ENCODE data around the gene RASGEF1C.
A peak's percentile ranks its signal among the peaks of the same experiment; 100 is the strongest.

The RASGEF1C gene

DNA sequence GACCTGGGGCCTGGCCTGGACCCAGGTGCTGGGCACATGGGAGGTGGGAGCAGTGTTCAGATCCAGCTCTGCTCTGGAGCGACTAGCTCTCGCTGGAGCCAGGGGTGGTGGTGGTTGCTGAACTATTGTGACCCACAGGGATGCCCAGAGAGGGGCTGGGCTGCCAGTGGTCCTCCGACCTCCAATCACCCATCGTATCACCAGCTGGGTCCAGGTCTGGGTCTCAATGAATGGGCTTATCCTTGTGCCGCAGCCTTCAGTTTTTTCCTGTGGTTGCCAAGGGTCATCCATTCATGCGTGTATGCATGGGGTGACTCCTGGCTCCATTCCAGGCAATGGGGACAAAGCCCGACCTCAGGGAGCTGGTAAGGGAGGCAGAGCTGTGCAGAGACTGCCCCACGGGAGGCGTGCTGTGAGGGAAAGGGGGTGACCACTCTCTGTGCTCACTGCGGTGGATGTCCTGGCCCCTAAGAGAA lies 68.9 kb downstream of the RASGEF1C start:
- Histone ChIP-seq H3K4me1 (ENCODE audit: control insufficient read depth, insufficient read depth, low read length) (no peaks in the 10 kb centered on the region), H3K9me3 (ENCODE audit: control insufficient read depth, insufficient read depth, low read depth, low read length) (no peaks in the 10 kb centered on the region), H3K36me3 (ENCODE audit: control insufficient read depth in 2 of 2, insufficient read depth in 1 of 2, low read length in 2 of 2) (no peaks in the 10 kb centered on the region), H3K4me3 (ENCODE audit: low read depth, low read length) (no peak overlapping the region), H3K27ac (ENCODE audit: extremely low read depth, low read depth, low read length) (no peak overlapping the region)
- POLR2A ChIA-PET = no interaction called here
- TF ChIP-seq ZIC2 (tag by site-specific recombination; IDR thresholded peaks at IDR 0.05) (peak; percentile 24; the same call in 1 of the 2 replicates), ZFP41 (tag by site-specific recombination; IDR thresholded peaks at IDR 0.05; ENCODE audit: borderline replicate concordance) (no peak), ZBTB8A (tag by site-specific recombination; IDR thresholded peaks at IDR 0.05) (no peak), ZNF555 (tag by site-specific recombination; conservative IDR thresholded peaks at IDR 0.05) (no peak)
- CTCF ChIA-PET = no interaction called here

DNA sequence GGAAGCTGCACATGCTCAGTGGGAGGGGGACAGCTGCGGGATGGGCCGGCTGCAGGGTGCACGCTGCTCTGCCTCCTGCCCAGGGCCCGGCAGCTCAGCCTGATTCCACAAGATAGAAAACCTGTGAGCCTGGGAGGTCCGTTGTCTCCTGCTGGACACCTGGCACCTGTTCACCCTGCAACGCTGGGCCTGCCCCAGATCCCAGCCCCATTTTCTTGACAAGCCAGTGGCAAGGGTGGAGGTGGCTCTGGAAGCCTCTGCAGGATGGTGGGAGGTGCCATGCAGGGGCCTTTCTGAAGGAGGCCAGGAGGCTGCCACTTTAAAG lies 69.3 kb downstream of the RASGEF1C start:
- H3K27ac ChIP-seq (ENCODE audit: extremely low read depth, low read depth, low read length) = no peak overlapping the region
- no peaks in the 10 kb centered on the region for H3K4me1 ChIP-seq (ENCODE audit: control insufficient read depth, insufficient read depth, low read length)
- TF ChIP-seq ZFHX2 (tag by site-specific recombination; conservative IDR thresholded peaks at IDR 0.05) = no peak
- TF ChIP-seq ZNF747 (tag by site-specific recombination; IDR thresholded peaks at IDR 0.05) = no peak
- no peak for TF ChIP-seq MZF1 (tag by site-specific recombination; IDR thresholded peaks at IDR 0.05; ENCODE audit: borderline replicate concordance)
- no peak for TF ChIP-seq ZNF239 (tag by site-specific recombination; IDR thresholded peaks at IDR 0.05)
- TF ChIP-seq, protein P1, sequence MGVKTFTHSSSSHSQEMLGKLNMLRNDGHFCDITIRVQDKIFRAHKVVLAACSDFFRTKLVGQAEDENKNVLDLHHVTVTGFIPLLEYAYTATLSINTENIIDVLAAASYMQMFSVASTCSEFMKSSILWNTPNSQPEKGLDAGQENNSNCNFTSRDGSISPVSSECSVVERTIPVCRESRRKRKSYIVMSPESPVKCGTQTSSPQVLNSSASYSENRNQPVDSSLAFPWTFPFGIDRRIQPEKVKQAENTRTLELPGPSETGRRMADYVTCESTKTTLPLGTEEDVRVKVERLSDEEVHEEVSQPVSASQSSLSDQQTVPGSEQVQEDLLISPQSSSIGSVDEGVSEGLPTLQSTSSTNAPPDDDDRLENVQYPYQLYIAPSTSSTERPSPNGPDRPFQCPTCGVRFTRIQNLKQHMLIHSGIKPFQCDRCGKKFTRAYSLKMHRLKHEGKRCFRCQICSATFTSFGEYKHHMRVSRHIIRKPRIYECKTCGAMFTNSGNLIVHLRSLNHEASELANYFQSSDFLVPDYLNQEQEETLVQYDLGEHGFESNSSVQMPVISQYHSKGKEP (tag by site-specific recombination; IDR thresholded peaks at IDR 0.05) = no peak
- no peak for TF ChIP-seq ZNF548 (tag by site-specific recombination; IDR thresholded peaks at IDR 0.05)
- no peak for TF ChIP-seq ZNF16 (tag by site-specific recombination; IDR thresholded peaks at IDR 0.05; ENCODE audit: low read depth)
- TF ChIP-seq RBAK (tag by site-specific recombination; IDR thresholded peaks at IDR 0.05) = no peak
- no peak for TF ChIP-seq ZNF701 (tag by site-specific recombination; IDR thresholded peaks at IDR 0.05)
- no peak for TF ChIP-seq ZNF433 (tag by site-specific recombination; IDR thresholded peaks at IDR 0.05; ENCODE audit: low read depth)
- TF ChIP-seq, protein P2, sequence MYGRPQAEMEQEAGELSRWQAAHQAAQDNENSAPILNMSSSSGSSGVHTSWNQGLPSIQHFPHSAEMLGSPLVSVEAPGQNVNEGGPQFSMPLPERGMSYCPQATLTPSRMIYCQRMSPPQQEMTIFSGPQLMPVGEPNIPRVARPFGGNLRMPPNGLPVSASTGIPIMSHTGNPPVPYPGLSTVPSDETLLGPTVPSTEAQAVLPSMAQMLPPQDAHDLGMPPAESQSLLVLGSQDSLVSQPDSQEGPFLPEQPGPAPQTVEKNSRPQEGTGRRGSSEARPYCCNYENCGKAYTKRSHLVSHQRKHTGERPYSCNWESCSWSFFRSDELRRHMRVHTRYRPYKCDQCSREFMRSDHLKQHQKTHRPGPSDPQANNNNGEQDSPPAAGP (tag by site-specific recombination; IDR thresholded peaks at IDR 0.05) = no peak
- TF ChIP-seq ZNF214 (tag by site-specific recombination; IDR thresholded peaks at IDR 0.05; ENCODE audit: borderline replicate concordance) = no peak
- TF ChIP-seq ZNF133 (tag by site-specific recombination; IDR thresholded peaks at IDR 0.05) = no peak
- TF ChIP-seq ZNF76 (tag by site-specific recombination; IDR thresholded peaks at IDR 0.05; ENCODE audit: borderline replicate concordance, low read depth) = no peak
- no peak for TF ChIP-seq ZNF350 (tag by site-specific recombination; IDR thresholded peaks at IDR 0.05)
- TF ChIP-seq, protein P3, sequence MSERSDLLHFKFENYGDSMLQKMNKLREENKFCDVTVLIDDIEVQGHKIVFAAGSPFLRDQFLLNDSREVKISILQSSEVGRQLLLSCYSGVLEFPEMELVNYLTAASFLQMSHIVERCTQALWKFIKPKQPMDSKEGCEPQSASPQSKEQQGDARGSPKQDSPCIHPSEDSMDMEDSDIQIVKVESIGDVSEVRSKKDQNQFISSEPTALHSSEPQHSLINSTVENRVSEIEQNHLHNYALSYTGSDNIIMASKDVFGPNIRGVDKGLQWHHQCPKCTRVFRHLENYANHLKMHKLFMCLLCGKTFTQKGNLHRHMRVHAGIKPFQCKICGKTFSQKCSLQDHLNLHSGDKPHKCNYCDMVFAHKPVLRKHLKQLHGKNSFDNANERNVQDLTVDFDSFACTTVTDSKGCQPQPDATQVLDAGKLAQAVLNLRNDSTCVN (tag by site-specific recombination; optimal IDR thresholded peaks at IDR 0.05) = no peak
- no peak for TF ChIP-seq ZNF621 (tag by site-specific recombination; IDR thresholded peaks at IDR 0.05)
- TF ChIP-seq ZNF157 (tag by site-specific recombination; IDR thresholded peaks at IDR 0.05) = no peak
- TF ChIP-seq ZNF2 (tag by site-specific recombination; IDR thresholded peaks at IDR 0.05) = no peak
- TF ChIP-seq, protein P4, sequence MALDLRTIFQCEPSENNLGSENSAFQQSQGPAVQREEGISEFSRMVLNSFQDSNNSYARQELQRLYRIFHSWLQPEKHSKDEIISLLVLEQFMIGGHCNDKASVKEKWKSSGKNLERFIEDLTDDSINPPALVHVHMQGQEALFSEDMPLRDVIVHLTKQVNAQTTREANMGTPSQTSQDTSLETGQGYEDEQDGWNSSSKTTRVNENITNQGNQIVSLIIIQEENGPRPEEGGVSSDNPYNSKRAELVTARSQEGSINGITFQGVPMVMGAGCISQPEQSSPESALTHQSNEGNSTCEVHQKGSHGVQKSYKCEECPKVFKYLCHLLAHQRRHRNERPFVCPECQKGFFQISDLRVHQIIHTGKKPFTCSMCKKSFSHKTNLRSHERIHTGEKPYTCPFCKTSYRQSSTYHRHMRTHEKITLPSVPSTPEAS (tag by site-specific recombination; IDR thresholded peaks at IDR 0.05) = no peak
- ChIA-PET CTCF (no interaction called here), POLR2A (no interaction called here)
- H3K36me3 ChIP-seq (ENCODE audit: control insufficient read depth in 2 of 2, insufficient read depth in 1 of 2, low read length in 2 of 2) = no peaks in the 10 kb centered on the region
- no peaks in the 10 kb centered on the region for H3K9me3 ChIP-seq (ENCODE audit: control insufficient read depth, insufficient read depth, low read depth, low read length)
- no peak overlapping the region for H3K4me3 ChIP-seq (ENCODE audit: low read depth, low read length)
